GM18517 (cell line): ENCODE results near the gene SELPLG.
A peak's percentile ranks its signal among the peaks of the same experiment; 100 is the strongest.
"Not testable (repeated sequence)": the region's sequence is repeated elsewhere in the genome, so short reads cannot be mapped to it uniquely, and the experiment has no call there.

Source experiments
- ATAC-seq: cut with Tn5 transposase; IDR thresholded peaks from one replicate; pipeline ENCODE4 v1.9.1; 2021; ENCODE audit warnings: mild to moderate bottlenecking, moderate library complexity; ENCODE audit not compliant: unreplicated experiment

Gene SELPLG

GRCh38 chr12:108638997-108639822 lies 5.5 kb upstream of the SELPLG start:
- ATAC-seq: no peak

- no peak for ATAC-seq
These were observed 4.6 kb upstream of the SELPLG start for GRCh38 chr12:108638141-108638827.

GRCh38 chr12:108637222-108637971 lies 3.7 kb upstream of the SELPLG start:
- no peak for ATAC-seq

- ATAC-seq: peak; percentile 0
These were observed 2.5 kb upstream of the SELPLG start for GRCh38 chr12:108635997-108636808.

- peak; percentile 50 for ATAC-seq
These were observed 1.7 kb upstream of the SELPLG start for GRCh38 chr12:108635201-108635996.

- no peak for ATAC-seq
These were observed 652 bp upstream of the SELPLG start for GRCh38 chr12:108634341-108634751.

- no peak for ATAC-seq
These were observed 587 bp downstream of the SELPLG start for GRCh38 chr12:108633081-108633533.

- not testable (repeated sequence) for ATAC-seq
These were observed 2.4 kb downstream of the SELPLG start for GRCh38 chr12:108631261-108631660.

GRCh38 chr12:108630481-108631207 lies 3.0 kb downstream of the SELPLG start:
- ATAC-seq: no peak

- ATAC-seq: no peak
These were observed 3.7 kb downstream of the SELPLG start for GRCh38 chr12:108629824-108630476.

GRCh38 chr12:108629151-108629550 lies 4.5 kb downstream of the SELPLG start:
- ATAC-seq: no peak

- ATAC-seq: no peak
These were observed 6.4 kb downstream of the SELPLG start for GRCh38 chr12:108627134-108627920.

GRCh38 chr12:108625228-108625627 lies 8.5 kb downstream of the SELPLG start:
- ATAC-seq: no peak

GRCh38 chr12:108623577-108623976 lies 10.1 kb downstream of the SELPLG start:
- no peak for ATAC-seq

GRCh38 chr12:108622921-108623514 lies 10.7 kb downstream of the SELPLG start:
- ATAC-seq: no peak

GRCh38 chr12:108622421-108622820 lies 11.3 kb downstream of the SELPLG start:
- ATAC-seq: no peak

GRCh38 chr12:108621161-108621560 lies 12.5 kb downstream of the SELPLG start:
- no peak for ATAC-seq
